ENCODE data around the gene SLC12A4. TPM values are rescaled to one million over a fixed set of nuclear protein-coding genes. Genes with fewer than 3 reads are reported as not detected.
A peak's percentile ranks its signal among the peaks of the same experiment; 100 is the strongest.

The SLC12A4 gene
- total RNA-seq, 2 experiments from 2014 or later = 32.5 to 38.0 TPM

DNA sequence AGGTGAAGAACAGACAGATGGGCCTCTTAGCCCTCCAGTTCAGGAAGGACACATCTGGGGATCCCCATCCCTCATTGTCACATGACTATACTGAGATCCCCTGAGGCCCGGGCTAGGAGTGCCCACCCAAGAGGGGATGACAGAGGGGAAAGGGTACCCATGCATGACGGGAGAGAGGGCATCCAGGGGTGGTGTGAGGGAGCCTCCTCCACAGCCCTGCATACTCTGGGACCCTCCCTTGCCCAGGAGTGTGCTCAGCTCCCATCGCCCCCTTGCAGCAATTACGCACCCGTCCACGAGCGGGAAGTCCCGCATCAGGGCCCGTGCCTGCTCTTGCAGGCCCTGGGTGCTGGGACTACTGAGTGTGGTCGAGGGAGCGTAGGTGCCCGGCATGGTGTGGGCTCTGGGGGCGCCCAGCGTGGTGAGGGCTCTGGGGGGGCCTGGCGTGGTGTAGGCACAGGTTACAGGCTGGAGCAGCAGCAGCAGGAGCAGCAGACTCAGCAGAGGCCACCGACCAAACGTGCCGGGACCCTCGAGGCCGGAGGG lies 24.3 kb upstream of the SLC12A4 start:
- Mint-ChIP-seq H3K36me3 (ENCODE audit: low read depth) (peaks cover 2% of the 10 kb centered on the region), H3K27me3 (no peaks in the 10 kb centered on the region), H3K4me3 (peak overlapping the region; percentile 26), H3K9me3 (no peaks in the 10 kb centered on the region), H3K4me1 (ENCODE audit: low read depth) (peaks cover 36% of the 10 kb centered on the region), H3K27ac (peak overlapping the region; percentile 74)
- no peak for ATAC-seq
- POLR2A ChIA-PET = interaction anchor here (0.9 to 2.0 kb wide), 3 partner anchors 29 to 48 kb away, joined by 3 to 8 read pairs (median 6); no protein-coding TSS in a partner anchor
- no peak for DNase-seq
- CTCF ChIA-PET = interaction anchor here (0.6 to 2.5 kb wide), 3 partner anchors 10 to 48 kb away, joined by 3 to 11 read pairs (median 3); no protein-coding TSS in a partner anchor
- TF ChIP-seq, protein P1, sequence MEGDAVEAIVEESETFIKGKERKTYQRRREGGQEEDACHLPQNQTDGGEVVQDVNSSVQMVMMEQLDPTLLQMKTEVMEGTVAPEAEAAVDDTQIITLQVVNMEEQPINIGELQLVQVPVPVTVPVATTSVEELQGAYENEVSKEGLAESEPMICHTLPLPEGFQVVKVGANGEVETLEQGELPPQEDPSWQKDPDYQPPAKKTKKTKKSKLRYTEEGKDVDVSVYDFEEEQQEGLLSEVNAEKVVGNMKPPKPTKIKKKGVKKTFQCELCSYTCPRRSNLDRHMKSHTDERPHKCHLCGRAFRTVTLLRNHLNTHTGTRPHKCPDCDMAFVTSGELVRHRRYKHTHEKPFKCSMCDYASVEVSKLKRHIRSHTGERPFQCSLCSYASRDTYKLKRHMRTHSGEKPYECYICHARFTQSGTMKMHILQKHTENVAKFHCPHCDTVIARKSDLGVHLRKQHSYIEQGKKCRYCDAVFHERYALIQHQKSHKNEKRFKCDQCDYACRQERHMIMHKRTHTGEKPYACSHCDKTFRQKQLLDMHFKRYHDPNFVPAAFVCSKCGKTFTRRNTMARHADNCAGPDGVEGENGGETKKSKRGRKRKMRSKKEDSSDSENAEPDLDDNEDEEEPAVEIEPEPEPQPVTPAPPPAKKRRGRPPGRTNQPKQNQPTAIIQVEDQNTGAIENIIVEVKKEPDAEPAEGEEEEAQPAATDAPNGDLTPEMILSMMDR (IDR thresholded peaks at IDR 0.05) = no peak
- intact Hi-C loops (cut with micrococcal nuclease) = loop anchor here (1.0 kb wide), 1 partner anchor 48 kb away; no protein-coding TSS in a partner anchor

DNA sequence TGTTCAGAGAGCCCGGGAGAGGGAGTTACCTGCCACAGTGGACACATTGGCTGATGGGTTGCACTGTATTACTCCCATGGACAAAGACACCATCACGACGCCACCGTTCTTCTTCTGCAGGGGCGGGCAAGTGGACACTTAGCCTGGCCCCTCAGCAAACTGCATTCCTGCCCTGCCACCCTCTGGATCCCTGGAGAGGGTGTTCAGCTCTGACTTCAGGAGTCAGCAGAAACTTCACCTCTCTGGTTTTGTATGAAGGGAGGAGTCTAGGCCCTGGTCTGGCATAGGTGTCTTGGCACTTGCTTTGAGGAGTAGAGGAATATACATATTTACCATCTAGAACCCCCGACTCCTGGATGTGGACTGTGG lies 21.6 kb upstream of the SLC12A4 start:
- TF ChIP-seq, protein P1 (IDR thresholded peaks at IDR 0.05) = no peak
- ATAC-seq (no peak), DNase-seq (no peak)
- POLR2A ChIA-PET = interaction anchor here (0.8 to 1.4 kb wide), 2 partner anchors 9 to 12 kb away, joined by 3 to 4 read pairs; partner anchors contain the start of gene DPEP2
- intact Hi-C loops (cut with micrococcal nuclease) = no loop called here
- H3K36me3 Mint-ChIP-seq (ENCODE audit: low read depth) = no peaks in the 10 kb centered on the region
- H3K4me3 Mint-ChIP-seq = no peak overlapping the region
- H3K9me3 Mint-ChIP-seq = no peaks in the 10 kb centered on the region
- H3K27ac Mint-ChIP-seq = no peak overlapping the region
- CTCF ChIA-PET = interaction anchor here (0.9 kb wide), 1 partner anchor 51 kb away, joined by 3 read pairs; no protein-coding TSS in a partner anchor
- peaks cover 20% of the 10 kb centered on the region for H3K4me1 Mint-ChIP-seq (ENCODE audit: low read depth)
- H3K27me3 Mint-ChIP-seq = no peaks in the 10 kb centered on the region

DNA sequence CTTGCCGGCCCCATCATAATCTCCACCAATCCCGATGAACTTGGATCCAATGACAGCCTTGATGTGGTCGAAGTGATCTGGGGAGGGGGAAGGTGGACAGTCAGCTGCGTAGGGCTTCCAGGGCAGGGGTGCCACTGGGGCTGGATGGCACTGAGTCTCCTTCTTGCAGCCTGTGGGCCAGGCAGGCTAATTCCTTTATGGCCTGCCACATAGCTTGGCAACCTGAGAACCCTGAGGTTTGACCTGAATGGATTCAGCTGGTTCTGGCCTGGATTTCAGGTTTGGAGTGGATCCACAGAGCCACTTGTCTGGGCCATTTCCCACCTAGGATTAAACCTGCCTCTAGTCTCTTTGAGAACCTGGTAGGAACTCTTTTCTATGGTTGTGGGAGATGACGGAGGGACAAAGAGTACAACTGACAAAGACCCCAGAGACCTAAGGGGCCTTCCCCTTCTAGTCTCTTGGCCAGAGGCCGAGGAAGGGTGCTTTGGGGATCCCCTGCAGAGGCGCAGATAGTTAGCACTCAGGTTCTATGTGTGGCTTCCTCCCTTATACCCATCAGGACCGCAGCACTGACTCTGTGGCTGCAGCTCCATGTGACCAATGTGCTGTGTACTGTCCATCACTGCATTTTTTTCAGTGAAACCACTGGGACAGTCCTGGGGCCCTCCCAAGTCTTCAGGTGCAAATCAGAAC lies 21.0 kb upstream of the SLC12A4 start:
- CTCF ChIA-PET = interaction anchor here (0.8 to 1.1 kb wide), 3 partner anchors 8 to 51 kb away, joined by 3 to 4 read pairs (median 3); no protein-coding TSS in a partner anchor
- Mint-ChIP-seq H3K9me3 (no peaks in the 10 kb centered on the region), H3K36me3 (ENCODE audit: low read depth) (no peaks in the 10 kb centered on the region), H3K4me1 (ENCODE audit: low read depth) (peaks cover 20% of the 10 kb centered on the region), H3K4me3 (no peak overlapping the region), H3K27me3 (no peaks in the 10 kb centered on the region), H3K27ac (no peak overlapping the region)
- intact Hi-C loops (cut with micrococcal nuclease) = no loop called here
- DNase-seq (no peak), ATAC-seq (no peak)
- TF ChIP-seq, protein P1 (IDR thresholded peaks at IDR 0.05) = no peak
- POLR2A ChIA-PET = interaction anchor here (0.8 to 1.4 kb wide), 3 partner anchors 9 to 12 kb away, joined by 3 to 4 read pairs (median 3); partner anchors contain the start of gene DPEP2

DNA sequence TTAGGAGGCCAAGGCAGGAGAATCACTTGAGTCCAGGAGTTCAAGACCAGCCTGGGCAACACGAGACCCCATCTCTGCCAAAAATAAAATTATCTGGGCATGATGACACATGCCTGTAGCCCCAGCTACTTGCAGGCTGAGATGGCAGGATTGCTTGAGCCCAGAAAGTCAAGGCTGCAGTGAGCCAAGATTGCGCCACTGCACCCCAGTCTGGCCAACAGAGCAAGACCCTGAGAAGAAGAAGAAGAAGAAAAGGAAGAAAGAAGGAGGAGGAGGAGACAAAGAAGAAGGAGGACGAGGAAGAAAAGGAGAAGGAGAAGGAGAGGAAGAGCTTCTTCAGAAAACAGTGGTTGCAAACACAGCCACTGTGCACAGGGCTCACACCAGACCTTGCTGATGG lies 20.2 kb upstream of the SLC12A4 start:
- CTCF ChIA-PET = interaction anchor here (0.7 to 1.4 kb wide), 4 partner anchors 8 to 52 kb away, joined by 3 to 4 read pairs (median 3); no protein-coding TSS in a partner anchor

More for the DNA sequence above, 20.2 kb upstream of the SLC12A4 start:
- TF ChIP-seq, protein P1 (IDR thresholded peaks at IDR 0.05) = no peak
- no peaks in the 10 kb centered on the region for H3K9me3 Mint-ChIP-seq
- DNase-seq (no peak), ATAC-seq (no peak)
- intact Hi-C loops (cut with micrococcal nuclease) = no loop called here
- H3K4me3 Mint-ChIP-seq = no peak overlapping the region
- peaks cover 24% of the 10 kb centered on the region for H3K4me1 Mint-ChIP-seq (ENCODE audit: low read depth)
- no peak overlapping the region for H3K27ac Mint-ChIP-seq
- POLR2A ChIA-PET = interaction anchor here (1.0 to 1.4 kb wide), 2 partner anchors 10 to 11 kb away, joined by 3 to 4 read pairs; partner anchors contain the start of gene DPEP2
- no peaks in the 10 kb centered on the region for H3K27me3 Mint-ChIP-seq
- no peaks in the 10 kb centered on the region for H3K36me3 Mint-ChIP-seq (ENCODE audit: low read depth)
